ENCODE results near the gene EVL.
A peak's percentile ranks its signal among the peaks of the same experiment; 100 is the strongest.

Gene EVL

DNA sequence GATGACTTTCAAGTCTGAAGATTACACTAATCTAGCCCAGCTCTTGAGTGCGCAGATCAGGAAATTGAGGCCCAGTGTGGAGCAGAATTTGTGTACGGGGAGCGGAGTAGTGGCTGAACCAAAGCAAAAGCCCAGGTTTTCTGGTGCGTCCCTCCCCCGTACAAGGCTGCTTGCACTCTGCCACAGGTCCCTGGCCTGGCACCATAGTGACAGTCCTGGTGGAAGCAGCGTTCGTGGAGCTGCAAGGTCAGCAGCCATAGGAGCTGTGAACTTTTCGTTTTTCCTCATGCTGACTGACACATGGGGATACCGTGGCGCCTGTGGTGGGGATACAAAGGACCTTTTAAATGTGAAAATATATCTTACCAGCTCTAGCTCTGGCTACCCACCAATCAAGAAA lies 1.7 kb downstream of the EVL start:
- no peak for DNase-seq (ENCODE audit: low spot score)

DNA sequence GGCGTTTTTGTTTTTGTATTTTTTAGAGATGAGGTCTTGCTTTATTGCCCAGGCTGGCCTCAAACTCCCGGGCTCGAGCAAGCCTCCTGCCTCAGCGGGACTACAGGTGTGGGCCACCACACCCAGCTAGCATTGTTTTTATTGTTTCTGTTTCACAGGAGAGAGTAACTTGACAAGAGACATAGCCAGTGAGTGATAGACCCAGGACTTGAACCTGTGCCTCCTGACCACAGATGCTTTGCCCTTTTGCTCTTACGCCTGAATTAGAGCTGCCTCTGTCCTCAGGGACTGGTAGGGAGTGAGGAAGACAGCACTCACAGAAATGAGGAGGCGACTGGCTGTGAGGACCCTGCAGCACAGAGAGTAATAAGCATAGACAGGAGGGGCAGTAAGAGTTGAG lies 2.3 kb downstream of the EVL start:
- no peak for DNase-seq (ENCODE audit: low spot score)

DNA sequence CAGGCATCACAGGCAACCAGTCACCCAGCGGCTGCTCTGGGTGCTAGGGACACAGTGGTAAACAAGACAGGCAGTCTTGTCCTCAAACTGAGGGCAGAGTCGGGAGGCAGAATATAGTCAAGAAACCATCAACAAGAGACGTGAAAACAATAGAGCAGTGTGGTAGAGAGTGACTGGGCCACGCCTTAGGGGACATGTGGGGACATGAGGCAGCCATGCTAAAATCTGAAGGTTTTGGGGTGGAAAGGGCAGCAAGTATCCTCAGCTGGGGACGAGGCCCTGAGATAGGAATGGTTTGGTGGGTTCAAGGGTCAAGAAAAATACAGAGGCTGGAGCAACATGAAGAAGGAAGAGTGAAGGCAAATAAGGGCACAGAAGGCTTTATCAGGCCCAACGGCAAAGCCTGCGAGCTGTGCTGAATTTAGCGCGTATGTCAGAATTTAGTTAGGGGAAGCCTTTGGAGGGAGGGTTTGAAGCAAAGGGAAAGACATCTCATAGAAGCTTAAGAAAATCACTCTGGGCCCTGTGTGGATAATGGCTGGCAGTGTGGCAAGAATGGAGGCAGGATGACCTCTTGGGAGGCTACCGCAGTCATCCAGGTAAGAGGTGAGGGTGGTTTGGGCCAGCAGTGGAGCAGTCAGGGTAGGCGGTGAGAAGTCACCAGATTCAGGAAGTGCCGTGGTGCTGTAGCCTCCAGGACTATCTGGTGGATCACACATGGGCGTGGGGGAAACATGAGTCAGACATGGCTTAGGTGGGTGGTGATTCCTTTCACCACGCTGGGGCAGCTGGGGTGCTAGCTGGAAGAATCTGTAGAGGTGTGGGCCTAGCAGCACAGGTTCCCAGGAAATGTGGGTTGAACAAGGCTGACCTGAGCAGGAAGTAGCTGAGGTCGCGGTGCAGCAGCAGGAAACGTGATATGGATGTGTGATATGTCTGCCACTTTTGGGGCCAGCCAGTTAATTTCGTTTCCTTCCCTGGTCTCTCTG lies 3.0 kb downstream of the EVL start:
- peak; percentile 58 for DNase-seq (ENCODE audit: low spot score)

DNA sequence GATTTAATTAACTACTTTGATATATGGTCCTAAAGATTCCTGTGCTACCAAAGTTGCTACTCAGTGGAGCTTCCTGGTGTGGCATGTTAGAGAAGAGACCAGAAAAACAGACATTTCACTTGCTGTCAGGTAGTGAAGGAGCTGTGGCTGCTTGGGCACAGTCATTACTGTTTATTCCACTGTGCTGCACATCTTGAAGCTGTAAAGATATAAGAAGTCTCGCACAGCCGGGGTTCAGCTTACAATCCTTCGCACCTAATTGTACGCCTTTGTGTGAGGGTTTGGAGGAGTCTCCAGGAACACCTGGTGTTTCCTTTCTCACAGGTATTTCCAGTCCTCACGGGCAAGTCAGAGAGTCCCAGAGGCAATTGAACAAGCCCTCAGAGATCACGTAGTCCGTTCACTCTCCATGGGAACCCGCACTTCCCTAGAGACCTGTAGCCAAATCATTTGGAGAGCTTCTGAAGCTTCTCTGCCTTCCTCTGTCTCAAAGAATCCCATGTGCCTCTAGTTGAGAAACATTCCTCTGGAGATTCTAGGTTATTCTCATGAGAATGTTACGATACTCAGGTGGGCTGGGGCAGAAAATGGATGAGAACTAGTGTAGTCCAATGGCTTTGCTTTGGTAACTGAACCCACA lies 4.1 kb downstream of the EVL start:
- DNase-seq (ENCODE audit: low spot score) = no peak

DNA sequence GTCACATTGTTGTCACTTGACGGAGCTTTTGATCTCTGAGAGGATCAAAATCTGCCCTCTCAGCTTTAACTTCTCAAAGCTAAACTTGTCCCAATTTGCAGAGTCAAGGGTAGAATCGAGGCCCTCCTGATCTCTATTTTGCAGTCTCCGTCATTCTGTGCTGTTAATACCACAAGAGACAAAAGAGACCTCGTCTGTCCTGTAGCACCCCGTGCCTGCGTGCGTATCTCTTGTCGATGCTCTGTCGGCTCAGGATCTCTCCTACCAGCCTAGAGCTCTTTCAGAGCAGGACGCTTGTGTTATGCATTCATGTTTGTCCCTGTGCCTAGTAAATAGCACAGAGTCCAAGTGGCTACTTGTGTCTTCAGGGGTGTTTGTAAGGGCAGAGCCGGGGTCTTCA lies 5.1 kb downstream of the EVL start:
- DNase-seq (ENCODE audit: low spot score) = no peak

DNA sequence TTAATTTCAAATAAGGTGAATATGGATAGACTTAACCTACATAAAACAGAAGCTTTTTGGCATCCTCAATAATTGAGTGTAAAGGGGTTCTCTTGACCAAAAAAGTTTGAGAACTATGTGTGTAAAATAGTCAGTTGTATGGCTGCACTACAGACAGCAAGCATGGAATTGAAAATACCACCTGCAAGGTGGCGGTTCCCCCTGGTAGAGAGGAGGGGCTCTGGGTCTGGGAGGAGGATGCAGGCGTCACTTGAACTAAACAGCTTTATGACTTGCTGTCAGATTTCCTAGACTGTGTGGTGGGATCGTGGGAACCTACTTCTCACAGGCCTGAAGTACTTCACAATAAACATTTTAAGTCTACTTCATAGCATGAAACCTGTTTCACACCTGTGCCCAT lies 6.3 kb downstream of the EVL start:
- DNase-seq (ENCODE audit: low spot score) = no peak

DNA sequence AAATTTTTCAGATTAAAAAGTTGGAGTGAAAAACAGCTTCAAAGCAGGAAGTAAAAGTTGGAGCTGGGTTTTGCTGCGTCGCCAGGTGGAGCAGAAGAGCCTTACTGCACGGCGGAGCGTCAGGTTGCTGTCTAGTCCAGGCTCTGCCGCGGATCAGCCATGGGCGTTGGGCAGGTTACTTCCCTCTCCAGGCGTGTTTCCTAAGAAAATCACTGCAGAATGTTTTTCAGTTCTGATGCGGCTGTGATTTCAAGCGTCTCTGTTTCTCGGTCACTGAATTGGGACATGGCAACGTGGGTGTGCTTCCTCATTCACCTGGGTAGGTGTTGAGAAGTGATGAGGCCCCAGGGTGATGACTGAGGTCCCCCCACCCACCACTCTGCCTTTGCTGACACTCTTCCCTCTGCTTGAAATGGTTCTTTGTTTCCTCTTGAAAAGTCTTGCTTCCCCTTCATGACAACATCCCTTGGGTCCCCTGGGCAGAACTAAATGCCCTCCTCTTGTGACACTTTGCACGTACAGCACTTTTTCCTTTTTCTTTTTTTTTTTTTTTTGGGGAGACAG lies 7.6 kb downstream of the EVL start:
- peak; percentile 46 for DNase-seq (ENCODE audit: low spot score)

DNA sequence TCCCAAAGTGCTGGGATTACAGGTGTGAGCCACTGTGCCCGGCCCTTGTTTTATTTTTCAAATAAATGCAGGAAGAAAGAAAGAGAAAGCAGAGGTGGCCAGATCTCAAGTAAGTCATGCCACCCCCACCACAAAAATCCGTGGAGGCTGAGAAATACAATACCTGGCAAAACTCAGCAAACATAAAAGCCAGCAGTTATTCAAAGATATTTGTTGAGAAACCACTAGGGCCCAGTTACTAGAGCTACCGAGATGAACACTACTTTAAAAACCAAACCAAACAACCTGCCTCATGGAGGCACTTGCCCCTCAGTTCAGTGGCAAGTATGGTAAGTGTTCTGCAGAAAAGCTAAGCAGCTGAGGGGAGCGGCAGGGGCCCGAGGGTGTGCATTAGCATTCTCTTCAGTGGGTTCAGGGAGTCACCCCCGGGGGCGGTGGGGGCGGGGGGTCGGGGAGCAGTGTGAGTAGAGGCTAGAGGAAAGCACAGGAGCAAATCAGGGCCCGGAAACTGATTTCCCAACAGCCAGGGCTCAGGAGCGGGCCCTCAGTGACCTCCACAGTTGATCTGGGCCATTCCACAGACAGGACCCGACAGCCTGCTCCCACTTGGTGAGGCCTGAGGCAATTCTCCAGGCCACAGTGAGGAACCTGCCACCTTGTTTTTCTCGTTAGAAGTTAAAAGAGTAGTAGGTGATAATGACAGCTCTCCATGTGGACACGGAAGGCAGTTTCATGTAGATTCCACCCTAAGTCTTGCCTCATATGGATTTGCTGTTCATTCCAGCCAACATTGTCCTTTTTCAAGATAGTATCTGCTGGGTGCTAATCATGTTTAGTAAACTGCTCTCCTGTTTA lies 8.6 kb downstream of the EVL start:
- DNase-seq (ENCODE audit: low spot score) = no peak

DNA sequence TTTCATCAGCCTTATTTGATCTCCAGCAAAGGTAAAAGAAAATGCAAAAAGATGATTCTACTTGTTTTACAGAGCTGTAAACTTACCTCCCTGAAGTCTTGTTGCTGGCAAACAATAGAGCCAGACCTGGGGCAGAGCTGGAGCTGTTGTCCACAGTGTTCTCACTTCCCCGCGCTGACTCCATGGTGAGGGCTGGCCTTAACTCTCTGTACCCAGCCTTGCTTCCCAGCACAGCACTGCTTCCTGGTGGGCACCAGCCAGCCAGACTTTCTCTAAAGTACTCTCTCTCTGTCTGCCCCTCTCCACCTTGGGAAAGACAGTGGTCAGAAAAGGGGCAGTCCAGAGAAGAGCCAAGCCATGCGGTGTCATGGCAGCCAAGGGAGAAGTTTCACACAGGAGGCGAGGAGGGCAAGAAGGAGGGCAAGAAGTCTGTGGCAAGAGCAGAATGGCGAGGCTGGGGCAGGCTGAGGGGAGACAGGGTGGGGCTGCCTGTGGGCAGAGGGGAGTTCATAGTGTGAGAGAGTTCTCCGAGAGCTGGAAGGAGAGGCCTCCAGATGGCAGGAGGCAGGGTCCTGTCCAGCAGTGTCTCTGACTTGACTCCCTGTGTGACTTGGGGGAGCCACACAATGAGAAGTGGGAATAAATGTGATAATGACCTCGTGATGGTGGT lies 9.3 kb downstream of the EVL start:
- no peak for DNase-seq (ENCODE audit: low spot score)

DNA sequence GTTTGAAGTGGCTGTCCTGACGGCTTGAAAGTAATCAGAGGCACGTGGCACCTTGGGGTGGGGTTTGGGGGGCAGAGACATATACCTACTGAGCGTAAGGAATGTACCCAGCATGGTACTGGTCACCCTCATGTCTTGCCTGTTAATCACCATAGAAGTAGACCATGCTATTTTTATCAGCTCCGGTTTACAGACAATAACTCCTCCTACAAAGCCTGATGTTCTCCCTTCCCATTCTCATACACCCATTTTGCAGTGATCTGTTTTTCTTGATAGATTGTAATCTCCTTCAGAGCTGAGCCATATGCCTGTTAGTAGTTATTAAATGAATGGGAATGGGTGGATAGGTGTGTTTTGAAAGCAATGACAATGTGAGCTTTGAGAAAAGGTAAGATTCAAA lies 10.5 kb downstream of the EVL start:
- no peak for DNase-seq (ENCODE audit: low spot score)

DNA sequence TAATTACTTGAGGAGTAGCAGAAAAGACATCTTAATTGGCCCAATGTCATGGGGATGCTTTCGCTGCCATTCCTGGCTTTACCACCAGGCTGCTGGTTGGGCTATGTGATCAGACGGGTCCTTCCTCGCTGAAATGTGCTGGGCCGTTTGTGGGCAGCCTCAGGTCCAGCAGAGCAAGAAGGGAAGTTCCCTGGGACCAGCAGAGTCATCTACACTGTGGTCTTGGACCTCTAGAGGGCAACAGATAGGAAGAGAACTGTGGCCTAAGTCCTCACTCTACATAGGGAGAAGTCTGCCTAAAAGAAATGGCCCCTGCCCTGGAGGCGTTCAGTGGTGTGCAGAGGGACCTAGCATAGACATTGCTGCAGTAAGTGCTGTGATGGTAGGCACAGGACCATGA lies 10.9 kb downstream of the EVL start:
- peak; percentile 67 for DNase-seq (ENCODE audit: low spot score)

DNA sequence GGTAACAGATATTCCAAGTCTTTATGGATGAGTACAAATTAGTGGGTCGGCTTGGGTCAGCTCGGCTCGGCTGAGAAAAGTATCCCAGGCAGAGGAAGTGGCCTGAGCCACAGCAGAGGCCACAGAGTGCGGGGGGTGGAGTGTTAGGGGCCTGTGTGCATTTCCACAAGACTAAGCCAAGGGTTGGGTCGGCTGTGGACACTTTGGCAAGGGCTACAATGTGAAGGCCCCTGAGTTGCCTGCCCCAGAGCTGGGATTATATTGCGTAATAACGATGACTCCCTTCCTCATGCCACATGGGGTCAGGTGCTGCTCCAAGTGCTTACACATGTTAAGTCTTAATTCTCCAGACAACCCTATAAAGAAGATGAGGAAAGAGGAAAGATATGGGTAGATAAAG lies 11.4 kb downstream of the EVL start:
- no peak for DNase-seq (ENCODE audit: low spot score)

DNA sequence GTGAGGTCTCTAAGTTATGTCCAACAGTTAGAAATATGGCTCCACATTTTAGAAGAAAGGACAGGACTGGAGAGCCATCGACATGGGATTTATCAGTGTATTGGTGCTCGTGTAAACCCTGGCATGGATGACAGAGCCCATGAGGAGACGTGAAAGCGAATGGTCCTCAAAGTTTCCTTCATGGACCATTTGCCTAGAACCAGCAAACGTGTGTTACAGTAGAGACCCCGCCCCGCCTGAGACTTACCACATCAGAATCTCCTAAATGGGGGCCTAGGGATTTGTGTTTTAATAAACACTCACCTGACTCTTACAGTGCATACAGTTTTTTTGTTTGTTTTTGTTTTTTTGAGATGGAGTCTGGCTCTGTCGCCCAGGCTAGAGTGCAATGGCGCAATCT lies 12.2 kb downstream of the EVL start:
- no peak for DNase-seq (ENCODE audit: low spot score)

DNA sequence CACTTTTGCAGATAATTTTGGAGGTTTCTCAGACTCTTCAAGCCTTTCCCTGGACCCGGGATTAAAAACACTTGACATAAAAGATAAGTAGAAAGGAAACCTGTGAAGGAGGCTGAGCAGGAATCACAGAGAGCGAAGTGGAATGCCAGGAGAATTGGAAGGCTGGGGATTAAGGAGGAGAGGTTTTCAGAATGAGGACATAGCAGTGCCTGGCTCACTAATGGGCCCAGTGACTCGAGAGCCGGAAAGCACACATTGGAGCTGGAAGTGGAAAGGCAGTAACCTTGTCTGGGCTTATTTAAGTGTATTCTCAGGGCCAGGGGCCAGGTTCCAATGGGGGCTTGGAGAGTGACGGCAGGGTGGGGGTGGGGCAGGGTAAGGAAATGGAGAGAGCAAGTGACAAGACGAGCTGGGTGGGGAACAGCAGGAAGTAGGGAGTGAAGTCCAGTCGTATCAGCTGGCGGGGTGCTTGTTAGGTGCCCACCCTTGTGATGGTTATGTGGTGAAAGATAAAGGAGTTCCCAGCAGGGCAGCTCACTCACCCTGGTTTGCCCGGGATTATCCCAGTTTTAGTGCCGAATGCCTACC lies 13.1 kb downstream of the EVL start:
- no peak for DNase-seq (ENCODE audit: low spot score)

DNA sequence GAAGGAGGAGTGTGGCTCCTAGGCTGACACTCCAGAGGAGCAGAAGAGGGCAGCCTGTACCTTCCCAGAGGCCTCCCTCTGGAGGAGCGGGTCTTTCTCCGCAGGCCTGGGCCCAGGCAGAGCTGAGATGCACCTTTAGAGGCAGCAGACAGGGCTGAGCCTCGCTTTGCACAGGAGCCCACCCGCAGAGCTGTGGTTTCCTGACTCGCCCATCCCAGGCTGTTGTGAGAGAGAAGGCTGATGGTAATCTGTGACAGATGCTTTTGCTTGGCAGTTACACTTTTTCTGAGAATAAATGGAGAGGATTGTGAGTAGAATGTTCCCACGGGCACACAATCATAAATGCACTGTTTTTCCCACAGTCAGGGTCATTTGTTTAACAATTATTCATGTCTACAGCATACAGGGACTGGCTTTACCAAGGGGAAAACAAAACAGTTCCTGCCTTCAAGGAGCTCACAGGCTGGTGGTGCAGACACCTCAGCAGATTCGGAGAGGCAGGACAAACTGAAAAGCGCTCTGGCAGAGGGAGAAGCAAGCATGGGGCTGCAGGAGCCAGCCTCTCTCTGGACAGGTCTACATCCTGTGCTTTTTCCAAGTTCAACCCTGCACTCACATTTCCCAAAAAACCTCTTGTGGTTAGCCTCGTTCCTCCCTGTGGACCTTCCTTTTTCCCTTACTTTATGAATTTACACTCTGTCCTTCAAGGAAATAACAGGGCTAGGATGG lies 13.9 kb downstream of the EVL start:
- DNase-seq (ENCODE audit: low spot score) = peak; percentile 47

DNA sequence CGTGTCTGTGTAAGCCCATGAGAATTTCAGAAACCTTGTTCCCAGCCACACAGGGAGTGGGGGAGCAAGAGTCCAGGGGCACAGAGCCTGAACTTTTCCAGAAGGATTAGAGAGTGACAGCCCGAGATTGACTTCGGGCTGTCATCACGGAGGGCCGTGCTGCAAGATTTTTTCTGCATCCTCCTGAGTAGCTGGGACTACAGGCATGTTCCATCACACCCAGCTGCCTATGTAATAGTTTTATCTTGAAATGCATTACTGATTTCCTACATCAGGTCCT lies 14.4 kb downstream of the EVL start:
- DNase-seq (ENCODE audit: low spot score) = no peak

DNA sequence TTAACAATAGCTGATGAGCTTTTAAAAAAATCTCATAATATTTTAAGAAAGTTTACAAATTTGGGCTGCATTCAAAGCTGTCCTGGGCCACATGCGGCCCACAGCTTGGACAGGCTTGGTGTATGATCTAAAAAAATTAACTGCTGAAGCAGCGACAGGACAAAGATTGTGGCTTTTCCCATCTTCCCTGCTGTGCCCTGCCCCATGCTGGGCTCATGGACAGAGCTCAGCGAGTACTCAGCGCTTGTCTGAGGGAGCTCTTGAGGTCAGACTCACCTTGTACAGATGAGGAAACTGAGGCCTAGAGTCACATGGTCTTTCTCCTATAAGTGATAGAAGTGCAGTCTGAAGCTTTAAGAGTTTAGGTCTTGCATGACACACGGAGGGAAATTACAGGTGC lies 15.0 kb downstream of the EVL start:
- DNase-seq (ENCODE audit: low spot score) = no peak

DNA sequence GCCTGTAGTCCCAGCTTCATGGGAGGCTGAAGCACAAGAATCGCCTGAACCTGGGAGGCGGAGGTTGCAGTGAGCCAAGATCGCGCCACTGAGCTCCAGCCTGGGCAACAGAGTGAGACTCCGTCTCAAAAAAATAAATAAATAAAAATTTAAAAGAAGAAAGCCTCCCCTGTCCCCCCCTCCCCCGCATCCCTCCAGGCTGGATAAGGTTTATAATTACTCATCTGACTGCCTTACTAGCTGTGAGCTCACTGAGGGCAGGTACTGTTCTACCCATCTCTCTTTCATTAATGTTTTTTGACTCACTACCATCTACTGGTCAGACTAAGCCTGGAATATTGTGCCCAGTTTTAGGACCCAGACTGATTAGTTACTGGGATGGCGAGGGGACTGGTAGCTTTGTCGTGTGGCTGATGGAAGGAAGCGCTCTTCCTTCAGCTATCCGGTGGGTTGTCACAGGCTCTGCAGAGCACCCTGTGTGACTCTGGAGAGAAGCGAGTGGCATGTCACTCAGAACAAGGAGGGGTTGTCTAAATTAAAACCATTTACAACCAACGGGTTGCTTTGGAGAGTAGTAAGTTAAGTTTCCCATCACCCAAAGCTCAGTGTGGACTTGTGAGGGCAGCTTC lies 16.9 kb downstream of the EVL start:
- no peak for DNase-seq (ENCODE audit: low spot score)

DNA sequence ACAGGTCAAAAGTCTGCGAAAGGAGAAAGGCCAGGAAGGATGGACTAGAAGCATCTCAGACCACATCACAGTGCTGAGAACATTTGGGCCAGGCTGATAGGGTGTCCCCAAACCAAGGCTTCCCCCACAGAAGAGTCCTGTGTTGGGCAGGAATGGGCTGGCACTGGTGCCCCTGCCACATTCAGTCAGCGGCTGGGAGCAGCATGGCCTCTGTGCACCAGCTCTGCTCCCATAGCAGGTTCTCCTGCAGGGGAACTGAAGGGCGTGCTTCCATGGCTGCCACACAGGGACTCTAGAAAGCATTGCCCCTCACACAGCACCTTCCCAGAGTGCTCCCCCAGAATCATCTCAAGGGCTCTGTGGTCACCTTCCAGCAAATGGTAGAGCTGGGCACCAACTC lies 17.5 kb downstream of the EVL start:
- no peak for DNase-seq (ENCODE audit: low spot score)

DNA sequence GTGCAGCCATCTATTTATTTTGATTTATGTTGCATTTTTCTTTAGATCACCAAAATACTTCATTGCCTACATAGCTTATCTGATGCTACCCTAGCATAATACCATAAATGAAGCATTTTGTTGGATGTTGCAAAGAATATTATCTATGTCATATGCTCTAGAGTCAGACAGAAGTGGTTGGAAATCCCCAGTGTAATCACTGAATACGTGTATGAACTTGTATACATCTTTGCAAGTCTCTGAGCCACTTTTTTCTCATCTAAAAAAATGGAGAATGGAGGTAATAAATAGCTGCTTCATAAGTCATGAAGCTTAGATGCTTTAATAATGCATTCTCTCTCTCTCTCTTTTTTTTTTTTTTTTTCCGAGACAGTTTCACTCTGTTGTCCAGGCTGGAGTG lies 18.5 kb downstream of the EVL start:
- no peak for DNase-seq (ENCODE audit: low spot score)
